GF-D8 (cell line): ENCODE data around the gene LIN28B.
"Not testable (repeated sequence)": the region's sequence is repeated elsewhere in the genome, so short reads cannot be mapped to it uniquely, and the experiment has no call there.

Source experiments
- DNase-seq: peaks from one replicate; lab custom pipeline; 2025; lab: John Stamatoyannopoulos, UW

LIN28B gene

GRCh38 chr6:104955927-104956730 is 778 bp upstream of the LIN28B start:
- no peak for DNase-seq

GRCh38 chr6:104957301-104958177 is 632 bp downstream of the LIN28B start:
- DNase-seq, result no peak

GRCh38 chr6:104958178-104959025 is 1.5 kb downstream of the LIN28B start:
- DNase-seq, result no peak

- no peak for DNase-seq
Measured at GRCh38 chr6:104959026-104959858, 2.3 kb downstream of the LIN28B start.

GRCh38 chr6:104969108-104969507 is 12.2 kb downstream of the LIN28B start:
- no peak for DNase-seq

GRCh38 chr6:104969785-104970581 is 13.1 kb downstream of the LIN28B start:
- DNase-seq, result no peak

GRCh38 chr6:104973404-104973803 is 16.5 kb downstream of the LIN28B start:
- DNase-seq, result no peak

- DNase-seq, result no peak
Measured at GRCh38 chr6:104983296-104983695, 26.4 kb downstream of the LIN28B start.

- DNase-seq, result no peak
Measured at GRCh38 chr6:104983776-104984175, 26.9 kb downstream of the LIN28B start.

- no peak for DNase-seq
Measured at GRCh38 chr6:104984831-104985230, 27.9 kb downstream of the LIN28B start.

GRCh38 chr6:104985875-104986274 is 29.0 kb downstream of the LIN28B start:
- DNase-seq, result not testable (repeated sequence)

GRCh38 chr6:104986625-104987024 is 29.7 kb downstream of the LIN28B start:
- no peak for DNase-seq

- no peak for DNase-seq
Measured at GRCh38 chr6:104987218-104987617, 30.3 kb downstream of the LIN28B start.

- no peak for DNase-seq
Measured at GRCh38 chr6:104990085-104990484, 33.2 kb downstream of the LIN28B start.

GRCh38 chr6:104991062-104991461 is 34.2 kb downstream of the LIN28B start:
- DNase-seq, result not testable (repeated sequence)

- DNase-seq, result not testable (repeated sequence)
Measured at GRCh38 chr6:104993576-104993975, 36.7 kb downstream of the LIN28B start.

GRCh38 chr6:104995989-104996617 is 39.2 kb downstream of the LIN28B start:
- DNase-seq, result no peak

- no peak for DNase-seq
Measured at GRCh38 chr6:105001063-105001462, 44.2 kb downstream of the LIN28B start.

- DNase-seq, result no peak
Measured at GRCh38 chr6:105001906-105002305, 45.0 kb downstream of the LIN28B start.

- peak; percentile 18 for DNase-seq
Measured at GRCh38 chr6:105005451-105005850, 48.5 kb downstream of the LIN28B start.
